HCT116 (cell line): ENCODE measurements around the gene ACKR3.

ENCODE experiments used
- EZH2phosphoT487 ChIP-seq: fragments of 200-600 bp; IDR thresholded peaks from 2 replicates; pipeline ENCODE4 v1.6.1; 2018; ENCODE audit warnings: antibody characterized with exemption, borderline replicate concordance
- POLR2AphosphoS5 ChIP-seq: IDR thresholded peaks from 2 replicates; pipeline ENCODE4 v1.6.1; 2011; ENCODE audit warnings: mild to moderate bottlenecking, low read depth, low read length, moderate library complexity

DNA sequence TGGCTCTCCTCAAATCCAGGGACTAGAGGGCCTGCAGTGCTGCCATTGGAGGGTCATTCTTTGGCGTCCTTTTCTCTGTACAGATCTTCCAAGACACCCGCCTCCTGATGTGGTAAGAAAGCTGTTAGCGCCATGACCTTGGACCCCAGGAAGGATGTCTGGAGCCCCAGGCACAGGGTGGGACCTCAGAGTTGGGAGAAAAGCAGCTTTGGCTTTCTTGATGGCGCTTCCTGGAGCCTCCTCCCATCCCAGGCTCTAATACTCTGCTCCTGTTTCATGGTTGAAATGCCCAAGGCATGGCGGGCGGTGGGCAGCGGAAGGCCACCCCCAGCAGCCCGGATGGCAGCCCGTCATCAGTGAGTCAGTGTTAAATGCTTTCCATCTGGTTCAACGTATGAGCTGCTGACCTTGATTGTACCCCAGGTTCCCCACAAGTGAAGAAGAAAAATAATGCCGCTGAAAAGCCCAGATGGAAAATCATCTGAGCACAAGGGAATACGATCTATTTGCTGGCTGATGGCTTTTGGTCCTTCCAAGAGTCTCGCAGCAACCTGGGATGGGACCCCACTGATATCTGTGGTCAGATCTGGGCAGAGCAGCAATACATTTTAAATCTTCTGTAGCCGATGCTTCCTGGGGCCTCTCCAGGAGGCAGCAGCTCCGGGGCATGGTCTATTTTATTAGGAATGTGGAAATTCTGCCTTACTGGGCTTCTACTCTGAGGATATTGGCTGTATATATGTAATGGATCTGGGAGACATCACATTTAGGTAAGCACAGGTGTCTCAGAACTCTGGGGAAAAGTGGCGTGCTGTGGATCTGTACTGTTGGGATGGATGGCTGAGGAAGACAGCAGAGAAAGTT lies 15.1 kb downstream of the ACKR3 start:
- no peak for TF ChIP-seq POLR2AphosphoS5
- no peak for TF ChIP-seq EZH2phosphoT487
